GM20000 (cell line): ENCODE measurements around the gene ORC1.

Experiments
- DNase-seq: peaks from one replicate; pipeline ENCODE4 v3.0.0; 2012; ENCODE audit warnings: low spot score
- TF ChIP-seq, protein P1 (sequence below): IDR thresholded peaks from 2 replicates; pipeline ENCODE4 v1.5.1; 2012; ENCODE audit warnings: mild to moderate bottlenecking, control low read depth; ENCODE audit errors: extremely low read depth, missing control alignments

The ORC1 gene

DNA sequence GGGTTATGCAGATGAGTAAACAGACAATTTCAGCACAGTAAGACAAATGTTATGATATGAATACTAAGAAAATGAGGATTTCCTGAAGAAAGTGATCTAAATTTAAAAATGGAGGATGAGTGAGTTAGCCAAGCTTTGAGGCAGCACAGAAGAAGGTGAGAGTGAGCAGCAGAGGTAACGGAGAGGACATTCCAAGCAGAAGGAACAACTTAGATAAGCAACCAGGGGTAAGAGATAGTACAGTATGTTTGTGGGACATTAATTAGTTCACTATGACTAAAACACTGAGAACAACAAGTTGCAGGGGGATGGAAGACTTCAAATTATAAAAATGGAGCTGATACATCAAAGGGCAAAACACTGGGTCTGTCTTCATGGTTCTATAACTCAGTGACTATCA is 22.9 kb upstream of the ORC1 start:
- TF ChIP-seq, protein P1, sequence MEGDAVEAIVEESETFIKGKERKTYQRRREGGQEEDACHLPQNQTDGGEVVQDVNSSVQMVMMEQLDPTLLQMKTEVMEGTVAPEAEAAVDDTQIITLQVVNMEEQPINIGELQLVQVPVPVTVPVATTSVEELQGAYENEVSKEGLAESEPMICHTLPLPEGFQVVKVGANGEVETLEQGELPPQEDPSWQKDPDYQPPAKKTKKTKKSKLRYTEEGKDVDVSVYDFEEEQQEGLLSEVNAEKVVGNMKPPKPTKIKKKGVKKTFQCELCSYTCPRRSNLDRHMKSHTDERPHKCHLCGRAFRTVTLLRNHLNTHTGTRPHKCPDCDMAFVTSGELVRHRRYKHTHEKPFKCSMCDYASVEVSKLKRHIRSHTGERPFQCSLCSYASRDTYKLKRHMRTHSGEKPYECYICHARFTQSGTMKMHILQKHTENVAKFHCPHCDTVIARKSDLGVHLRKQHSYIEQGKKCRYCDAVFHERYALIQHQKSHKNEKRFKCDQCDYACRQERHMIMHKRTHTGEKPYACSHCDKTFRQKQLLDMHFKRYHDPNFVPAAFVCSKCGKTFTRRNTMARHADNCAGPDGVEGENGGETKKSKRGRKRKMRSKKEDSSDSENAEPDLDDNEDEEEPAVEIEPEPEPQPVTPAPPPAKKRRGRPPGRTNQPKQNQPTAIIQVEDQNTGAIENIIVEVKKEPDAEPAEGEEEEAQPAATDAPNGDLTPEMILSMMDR: no peak
- no peak for DNase-seq

DNA sequence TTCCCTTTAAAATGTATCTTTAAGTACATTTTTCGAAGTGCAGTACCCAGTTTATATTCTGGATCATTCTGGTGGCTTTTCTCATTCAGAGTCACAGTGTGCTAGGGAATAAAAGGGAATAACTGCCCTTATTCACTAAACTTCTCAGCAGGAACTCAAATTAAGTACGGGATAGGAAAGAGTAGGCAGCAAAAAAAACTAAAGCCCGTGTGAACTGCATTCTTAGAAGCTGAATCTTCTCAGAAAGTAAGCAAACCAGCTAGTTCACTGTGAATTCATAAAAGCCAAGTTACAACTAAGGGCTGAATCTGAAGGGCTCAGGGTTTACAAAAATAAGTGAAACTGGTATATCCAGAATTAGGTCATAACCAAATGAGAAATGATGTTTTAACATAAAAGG is 22.1 kb upstream of the ORC1 start:
- TF ChIP-seq, protein P1: no peak
- DNase-seq: no peak

DNA sequence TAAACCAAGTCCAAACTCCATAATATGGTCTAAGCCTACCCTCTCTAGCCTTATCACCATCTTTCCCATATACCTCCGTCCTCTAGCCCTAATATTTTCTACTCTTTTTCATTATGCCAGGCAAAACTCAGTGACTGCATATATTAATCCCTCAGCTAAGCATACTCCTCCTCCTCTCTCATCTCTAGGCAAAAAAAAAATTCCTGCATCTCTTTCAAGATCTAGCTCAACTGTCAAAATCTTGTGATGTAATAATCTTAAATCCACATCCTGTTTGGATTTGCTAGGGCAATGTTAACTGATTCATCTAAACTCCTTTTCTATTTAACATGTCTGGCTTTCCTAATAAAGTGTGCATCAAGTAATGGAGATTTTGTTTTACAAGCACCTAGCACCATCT is 20.6 kb upstream of the ORC1 start:
- no peak for DNase-seq
- TF ChIP-seq, protein P1: no peak

DNA sequence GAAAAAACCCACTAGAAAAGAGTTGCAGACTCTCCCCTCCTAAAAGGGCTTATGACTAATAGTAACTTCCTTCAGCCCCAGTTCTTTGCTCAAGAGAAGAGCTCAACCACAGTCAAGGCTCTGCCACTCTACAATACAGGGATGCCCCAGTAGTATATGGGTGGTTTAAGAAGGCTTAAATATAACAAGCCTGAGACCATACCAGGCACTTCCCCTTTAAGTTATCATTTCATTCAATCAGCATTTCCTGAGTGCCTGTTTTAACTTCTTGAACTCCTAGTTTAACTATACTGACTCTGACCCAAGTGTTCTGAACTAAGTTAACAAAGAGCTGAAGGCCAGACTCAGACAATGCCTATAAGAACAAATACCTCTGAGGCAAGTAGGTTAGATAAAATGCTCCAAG is 20.0 kb upstream of the ORC1 start:
- DNase-seq: no peak
- TF ChIP-seq, protein P1: no peak

DNA sequence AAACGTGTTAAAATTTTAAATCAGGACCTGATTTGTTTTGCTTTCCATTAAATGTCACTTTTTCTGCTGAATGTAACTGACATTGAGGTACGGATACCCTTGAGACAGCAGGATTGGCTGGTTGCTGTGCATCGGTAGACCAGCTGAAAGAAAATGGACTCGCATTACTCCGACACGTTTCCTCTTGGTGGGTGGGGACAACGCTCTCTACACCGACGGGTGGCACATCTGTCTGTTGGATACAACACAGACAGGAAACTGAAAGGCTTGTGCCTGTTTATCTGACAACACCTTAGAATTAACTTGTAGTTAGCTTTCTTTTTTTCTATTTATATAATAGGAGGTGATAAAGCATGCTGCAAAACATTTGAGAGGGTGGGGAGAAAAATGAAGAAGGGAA is 19.5 kb upstream of the ORC1 start:
- DNase-seq: no peak
- TF ChIP-seq, protein P1: no peak

DNA sequence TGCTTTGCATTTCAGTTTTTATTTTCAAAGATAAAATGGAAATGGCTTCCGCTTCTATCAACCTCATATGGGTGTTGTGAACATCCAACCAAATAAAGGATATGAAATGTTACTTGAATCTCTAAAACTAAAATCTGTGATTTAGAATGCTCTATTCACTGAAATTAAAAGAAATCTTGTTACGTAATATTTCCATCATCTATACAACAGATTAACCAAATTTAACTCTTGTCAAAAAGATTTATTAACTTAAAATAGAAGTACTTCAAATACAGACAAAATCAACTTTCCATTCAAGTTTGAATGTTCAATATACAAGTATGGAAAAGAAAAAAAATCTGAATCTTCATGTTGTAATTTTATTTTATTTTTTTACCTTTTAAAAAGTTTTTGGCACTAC is 18.8 kb upstream of the ORC1 start:
- TF ChIP-seq, protein P1: no peak
- no peak for DNase-seq

DNA sequence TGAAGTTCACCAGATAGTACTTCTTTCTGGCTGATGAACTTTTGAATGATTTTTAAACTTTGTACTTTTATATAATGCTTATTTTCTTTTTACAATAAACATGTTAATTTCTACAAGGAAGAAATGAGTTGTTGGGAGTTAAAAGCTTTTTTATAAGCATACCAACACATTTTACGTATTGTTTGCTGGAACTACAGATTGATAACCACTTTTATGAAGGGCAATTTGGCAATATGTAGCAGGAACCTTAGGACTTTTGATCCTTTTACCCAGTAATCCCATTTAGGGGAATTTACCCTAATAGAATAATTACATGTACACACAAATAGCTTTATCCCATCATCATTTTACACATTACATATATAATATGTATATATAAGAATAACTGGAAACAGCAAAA is 16.5 kb upstream of the ORC1 start:
- DNase-seq: no peak
- TF ChIP-seq, protein P1: no peak
